Measurements from ENCODE around the gene AHRR. TPM values are rescaled to one million over a fixed set of nuclear protein-coding genes. Genes with fewer than 3 reads are reported as not detected.

Gene AHRR
- total and polyA plus RNA-seq, 2 experiments from 2014 or later: 1.8 to 2.4 TPM

DNA sequence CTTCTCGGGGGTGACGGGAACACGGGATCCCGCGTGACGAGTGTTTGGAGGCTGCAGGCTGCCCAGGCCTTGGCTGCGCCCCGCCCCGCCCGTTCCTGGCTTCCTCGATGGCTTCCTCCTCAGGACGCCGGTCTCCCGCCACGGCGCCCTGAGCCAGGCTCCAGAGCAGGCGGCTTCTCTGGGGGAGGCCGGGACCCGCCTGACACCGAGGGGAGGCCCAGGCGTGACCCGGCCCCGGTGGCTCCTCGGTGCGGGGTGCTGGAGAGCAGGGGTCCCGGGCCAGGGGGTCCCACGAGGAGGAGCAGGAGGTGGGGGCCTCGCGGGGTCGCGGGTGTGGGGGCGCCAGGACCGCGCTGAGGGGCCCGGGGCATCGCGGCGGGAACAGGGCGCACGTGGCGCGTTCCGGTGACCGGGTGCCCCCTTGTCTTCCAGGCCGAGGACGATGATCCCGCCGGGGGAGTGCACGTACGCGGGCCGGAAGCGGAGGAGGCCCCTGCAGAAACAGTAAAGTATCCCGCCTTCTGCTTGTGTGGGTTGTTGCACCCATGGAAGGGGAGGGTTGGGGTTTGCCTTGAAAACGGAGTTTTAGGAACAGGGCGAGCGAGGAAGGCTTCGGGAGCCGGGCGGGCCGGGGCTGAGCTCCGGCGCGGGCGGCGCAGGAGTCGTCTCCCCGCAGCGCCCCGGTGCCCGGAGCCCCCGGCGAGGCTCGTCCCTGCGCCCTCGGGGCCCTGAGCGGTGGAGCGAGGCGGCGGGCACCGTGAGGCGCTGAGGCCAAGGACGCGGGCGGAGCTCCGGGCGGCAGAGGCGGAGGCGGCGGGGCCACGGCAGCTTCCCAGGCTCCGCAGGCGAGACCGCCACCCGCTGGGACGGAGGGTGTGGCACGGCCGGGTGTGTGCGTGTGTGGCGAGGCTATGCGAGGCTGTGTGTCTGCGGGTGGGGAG lies 22.2 kb downstream of the AHRR start:
- 30% methylated on average over 72 of the region's 102 CpGs for WGBS (ENCODE audit: low lambda C conversion rate, missing lambda C conversion rate)
- no peaks in the 10 kb centered on the region for H3K9me2 ChIP-seq (replicated peaks; ENCODE audit: insufficient read depth)

DNA sequence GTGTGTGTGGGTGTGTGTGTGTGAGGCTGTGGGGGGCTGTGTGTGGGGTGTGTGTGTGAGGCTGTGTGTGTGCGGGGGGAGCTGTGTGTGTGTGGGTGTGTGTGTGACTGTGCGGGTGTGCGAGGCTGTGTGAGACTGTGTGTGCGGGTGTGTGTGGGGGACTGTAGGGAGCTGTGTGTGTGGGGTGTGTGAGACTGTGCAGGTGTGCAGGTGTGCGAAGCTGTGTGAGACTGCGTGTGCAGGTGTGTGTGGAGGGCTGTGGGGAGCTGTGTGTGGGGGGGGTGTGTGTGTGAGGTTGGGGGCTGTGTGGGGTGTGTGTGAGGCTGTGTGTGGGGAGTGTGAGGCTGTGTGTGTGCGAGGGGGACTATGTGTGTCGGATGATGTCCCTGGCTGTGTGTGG lies 23.2 kb downstream of the AHRR start:
- Histone ChIP-seq H3K4me3 (no peak overlapping the region), H3K79me2 (no peaks in the 10 kb centered on the region), H3K4me2 (no peak overlapping the region), H3K9me2 (replicated peaks; ENCODE audit: insufficient read depth) (no peaks in the 10 kb centered on the region), H3K36me3 (replicated peaks; ENCODE audit: insufficient read depth, low read depth) (no peaks in the 10 kb centered on the region), H4K20me1 (ENCODE audit: insufficient read depth, poor library complexity, severe bottlenecking) (no peaks in the 10 kb centered on the region), H3K9me3 (ENCODE audit: low read depth) (no peaks in the 10 kb centered on the region), H2AFZ (no peak overlapping the region), H3K27me3 (no peaks in the 10 kb centered on the region), H3K27ac (no peak overlapping the region), H3K4me1 (ENCODE audit: insufficient read depth) (peaks cover 9% of the 10 kb centered on the region)
- WGBS (ENCODE audit: low lambda C conversion rate, missing lambda C conversion rate): 80% methylated on average over 1 of the region's 8 CpGs
- no peak for TF ChIP-seq EZH2phosphoT487 (IDR thresholded peaks at IDR 0.05; ENCODE audit: low read depth, severe bottlenecking, unreplicated experiment)
- TF ChIP-seq EZH2 (IDR thresholded peaks at IDR 0.05; ENCODE audit: borderline replicate concordance): no peak
- TF ChIP-seq, protein P1, sequence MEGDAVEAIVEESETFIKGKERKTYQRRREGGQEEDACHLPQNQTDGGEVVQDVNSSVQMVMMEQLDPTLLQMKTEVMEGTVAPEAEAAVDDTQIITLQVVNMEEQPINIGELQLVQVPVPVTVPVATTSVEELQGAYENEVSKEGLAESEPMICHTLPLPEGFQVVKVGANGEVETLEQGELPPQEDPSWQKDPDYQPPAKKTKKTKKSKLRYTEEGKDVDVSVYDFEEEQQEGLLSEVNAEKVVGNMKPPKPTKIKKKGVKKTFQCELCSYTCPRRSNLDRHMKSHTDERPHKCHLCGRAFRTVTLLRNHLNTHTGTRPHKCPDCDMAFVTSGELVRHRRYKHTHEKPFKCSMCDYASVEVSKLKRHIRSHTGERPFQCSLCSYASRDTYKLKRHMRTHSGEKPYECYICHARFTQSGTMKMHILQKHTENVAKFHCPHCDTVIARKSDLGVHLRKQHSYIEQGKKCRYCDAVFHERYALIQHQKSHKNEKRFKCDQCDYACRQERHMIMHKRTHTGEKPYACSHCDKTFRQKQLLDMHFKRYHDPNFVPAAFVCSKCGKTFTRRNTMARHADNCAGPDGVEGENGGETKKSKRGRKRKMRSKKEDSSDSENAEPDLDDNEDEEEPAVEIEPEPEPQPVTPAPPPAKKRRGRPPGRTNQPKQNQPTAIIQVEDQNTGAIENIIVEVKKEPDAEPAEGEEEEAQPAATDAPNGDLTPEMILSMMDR (IDR thresholded peaks at IDR 0.05; ENCODE audit: poor library complexity): no peak
- DNase-seq (ENCODE audit: low spot score): no peak

More for the DNA sequence above, 22.2 kb downstream of the AHRR start:
- peak overlapping the region; percentile 29 for H3K4me3 ChIP-seq
- H3K27me3 ChIP-seq: no peaks in the 10 kb centered on the region
- DNase-seq (ENCODE audit: low spot score): peak; percentile 85
- H2AFZ ChIP-seq: peak overlapping the region; percentile 49
- H3K9me3 ChIP-seq (ENCODE audit: low read depth): no peaks in the 10 kb centered on the region
- peaks cover 9% of the 10 kb centered on the region for H3K4me1 ChIP-seq (ENCODE audit: insufficient read depth)
- no peaks in the 10 kb centered on the region for H3K79me2 ChIP-seq
- H3K27ac ChIP-seq: peak overlapping the region; percentile 9
- H4K20me1 ChIP-seq (ENCODE audit: insufficient read depth, poor library complexity, severe bottlenecking): no peaks in the 10 kb centered on the region
- no peak for TF ChIP-seq EZH2 (IDR thresholded peaks at IDR 0.05; ENCODE audit: borderline replicate concordance)
- no peak for TF ChIP-seq EZH2phosphoT487 (IDR thresholded peaks at IDR 0.05; ENCODE audit: low read depth, severe bottlenecking, unreplicated experiment)
- TF ChIP-seq, protein P1 (IDR thresholded peaks at IDR 0.05; ENCODE audit: poor library complexity): no peak
- H3K4me2 ChIP-seq: peak overlapping the region; percentile 89
- H3K36me3 ChIP-seq (replicated peaks; ENCODE audit: insufficient read depth, low read depth): no peaks in the 10 kb centered on the region

DNA sequence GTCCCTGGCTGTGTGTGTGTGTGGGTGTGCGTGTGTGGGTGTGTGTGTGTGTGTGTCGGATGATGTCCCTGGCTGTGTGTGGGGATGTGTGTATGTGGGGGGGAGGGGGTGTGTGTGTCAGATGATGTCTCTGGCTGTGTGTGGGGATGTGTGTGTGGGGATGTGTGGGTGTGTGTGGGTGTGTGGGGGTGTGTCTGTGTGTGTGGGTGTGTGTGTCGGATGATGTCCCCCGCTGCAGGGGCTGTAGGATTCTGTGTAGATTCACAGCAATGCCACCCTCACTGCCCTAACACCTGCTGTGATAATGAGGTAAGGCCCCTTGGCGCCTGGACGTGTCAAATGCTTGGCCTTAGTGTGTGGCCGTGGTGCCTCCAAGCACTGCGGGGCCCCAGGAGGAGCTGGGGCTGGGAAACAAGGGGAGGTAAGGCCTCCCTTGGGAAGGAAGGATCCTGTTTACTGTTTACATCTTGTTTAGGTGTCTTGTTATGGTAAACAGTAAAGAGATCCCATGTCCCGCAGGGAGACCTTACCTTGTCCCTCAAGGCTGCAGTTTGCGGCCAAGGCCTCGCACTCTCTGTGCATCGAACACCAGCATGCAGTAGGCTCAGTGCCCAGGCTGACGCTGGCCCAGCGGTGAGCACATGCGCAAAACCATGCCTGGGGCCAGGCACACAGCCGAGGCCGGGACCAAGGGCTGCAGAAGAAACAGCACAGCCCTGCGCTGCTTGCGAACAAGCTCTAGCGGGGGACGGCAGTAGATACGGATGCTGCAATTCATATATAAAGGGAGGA lies 24.1 kb downstream of the AHRR start:
- H3K27ac ChIP-seq: peak overlapping the region; percentile 57
- H3K36me3 ChIP-seq (replicated peaks; ENCODE audit: insufficient read depth, low read depth): no peaks in the 10 kb centered on the region
- TF ChIP-seq, protein P1 (IDR thresholded peaks at IDR 0.05; ENCODE audit: poor library complexity): no peak
- TF ChIP-seq EZH2 (IDR thresholded peaks at IDR 0.05; ENCODE audit: borderline replicate concordance) (no peak), EZH2phosphoT487 (IDR thresholded peaks at IDR 0.05; ENCODE audit: low read depth, severe bottlenecking, unreplicated experiment) (no peak)
- no peaks in the 10 kb centered on the region for H3K9me2 ChIP-seq (replicated peaks; ENCODE audit: insufficient read depth)
- H3K27me3 ChIP-seq: no peaks in the 10 kb centered on the region
- H3K79me2 ChIP-seq: no peaks in the 10 kb centered on the region
- H3K4me2 ChIP-seq: no peak overlapping the region
- H3K4me3 ChIP-seq: no peak overlapping the region
- no peak overlapping the region for H2AFZ ChIP-seq
- 58% methylated on average over 20 of the region's 22 CpGs for WGBS (ENCODE audit: low lambda C conversion rate, missing lambda C conversion rate)
- no peaks in the 10 kb centered on the region for H3K9me3 ChIP-seq (ENCODE audit: low read depth)
- no peak for DNase-seq (ENCODE audit: low spot score)
- peaks cover 9% of the 10 kb centered on the region for H3K4me1 ChIP-seq (ENCODE audit: insufficient read depth)
- no peaks in the 10 kb centered on the region for H4K20me1 ChIP-seq (ENCODE audit: insufficient read depth, poor library complexity, severe bottlenecking)
